Skeletal muscle satellite cell (primary cell): Measurements from ENCODE around the gene AFF3.

Experiments
- H3K27me3 ChIP-seq: 2 replicates; pipeline ENCODE4 v1.7.0; 2013; ENCODE audit warnings: low read length; ENCODE audit not compliant: control insufficient read depth, insufficient read depth
- H3K36me3 ChIP-seq: 2 replicates; pipeline ENCODE4 v1.7.0; 2013; ENCODE audit warnings: mild to moderate bottlenecking, control low read depth, low read length; ENCODE audit not compliant: insufficient read depth
- H3K4me1 ChIP-seq: 2 replicates; pipeline ENCODE4 v1.7.0; 2013; ENCODE audit warnings: low read length; ENCODE audit not compliant: control insufficient read depth, insufficient read depth
- H3K4me2 ChIP-seq: 2 replicates; pipeline ENCODE4 v1.7.0; 2013; ENCODE audit warnings: mild to moderate bottlenecking, low read length
- H3K4me3 ChIP-seq: 2 replicates; pipeline ENCODE4 v1.7.0; 2013; ENCODE audit warnings: low read length
- H3K9ac ChIP-seq: 2 replicates; pipeline ENCODE4 v1.7.0; 2013; ENCODE audit warnings: mild to moderate bottlenecking, low read depth, low read length, moderate library complexity
- H3K9me3 ChIP-seq: replicated peaks from 2 replicates; pipeline ENCODE4 v1.7.0; 2013; ENCODE audit warnings: mild to moderate bottlenecking, control low read depth, low read length

Gene AFF3

GRCh38 chr2:100064592-100065428, 77.6 kb downstream of the AFF3 start:
- no peak overlapping the region for H3K9ac ChIP-seq
- H3K27me3 ChIP-seq: no peaks in the 10 kb centered on the region
- H3K9me3 ChIP-seq: no peaks in the 10 kb centered on the region
- no peak overlapping the region for H3K4me2 ChIP-seq
- H3K4me1 ChIP-seq: no peaks in the 10 kb centered on the region
- H3K4me3 ChIP-seq: no peak overlapping the region
- H3K36me3 ChIP-seq: no peaks in the 10 kb centered on the region

GRCh38 chr2:100064165-100064564, 78.2 kb downstream of the AFF3 start:
- H3K4me2 ChIP-seq: no peak overlapping the region
- no peaks in the 10 kb centered on the region for H3K9me3 ChIP-seq
- no peak overlapping the region for H3K4me3 ChIP-seq
- H3K4me1 ChIP-seq: no peaks in the 10 kb centered on the region
- H3K36me3 ChIP-seq: no peaks in the 10 kb centered on the region
- H3K9ac ChIP-seq: no peak overlapping the region
- no peaks in the 10 kb centered on the region for H3K27me3 ChIP-seq

GRCh38 chr2:100063459-100063953, 78.9 kb downstream of the AFF3 start:
- Histone ChIP-seq H3K9ac (no peak overlapping the region), H3K36me3 (no peaks in the 10 kb centered on the region), H3K4me1 (no peaks in the 10 kb centered on the region), H3K27me3 (no peaks in the 10 kb centered on the region), H3K4me2 (no peak overlapping the region), H3K9me3 (no peaks in the 10 kb centered on the region), H3K4me3 (no peak overlapping the region)

- Histone ChIP-seq H3K4me1 (no peaks in the 10 kb centered on the region), H3K36me3 (no peaks in the 10 kb centered on the region), H3K4me3 (no peak overlapping the region), H3K9ac (no peak overlapping the region), H3K27me3 (no peaks in the 10 kb centered on the region), H3K9me3 (no peaks in the 10 kb centered on the region), H3K4me2 (no peak overlapping the region)
Observed at GRCh38 chr2:100062336-100062735, 80.1 kb downstream of the AFF3 start.

GRCh38 chr2:100060875-100061274, 81.5 kb downstream of the AFF3 start:
- H3K4me1 ChIP-seq: no peaks in the 10 kb centered on the region
- no peaks in the 10 kb centered on the region for H3K9me3 ChIP-seq

GRCh38 chr2:100059638-100060037, 82.8 kb downstream of the AFF3 start:
- no peaks in the 10 kb centered on the region for H3K9me3 ChIP-seq
- H3K36me3 ChIP-seq: no peaks in the 10 kb centered on the region
- H3K27me3 ChIP-seq: no peaks in the 10 kb centered on the region
- no peak overlapping the region for H3K4me3 ChIP-seq
- no peak overlapping the region for H3K9ac ChIP-seq
- no peaks in the 10 kb centered on the region for H3K4me1 ChIP-seq
- no peak overlapping the region for H3K4me2 ChIP-seq

More at GRCh38 chr2:100060875-100061274, 81.5 kb downstream of the AFF3 start:
- H3K4me2 ChIP-seq: no peak overlapping the region
- no peaks in the 10 kb centered on the region for H3K36me3 ChIP-seq
- no peak overlapping the region for H3K9ac ChIP-seq
- H3K4me3 ChIP-seq: no peak overlapping the region
- H3K27me3 ChIP-seq: no peaks in the 10 kb centered on the region

GRCh38 chr2:100057901-100058261, 84.5 kb downstream of the AFF3 start:
- H3K36me3 ChIP-seq: no peaks in the 10 kb centered on the region
- H3K9me3 ChIP-seq: no peaks in the 10 kb centered on the region
- no peaks in the 10 kb centered on the region for H3K27me3 ChIP-seq
- H3K4me3 ChIP-seq: no peak overlapping the region
- H3K4me1 ChIP-seq: no peaks in the 10 kb centered on the region
- no peak overlapping the region for H3K4me2 ChIP-seq
- H3K9ac ChIP-seq: no peak overlapping the region

GRCh38 chr2:100054426-100054825, 88.0 kb downstream of the AFF3 start:
- Histone ChIP-seq H3K27me3 (no peaks in the 10 kb centered on the region), H3K9me3 (no peaks in the 10 kb centered on the region), H3K4me3 (no peak overlapping the region), H3K36me3 (no peaks in the 10 kb centered on the region), H3K4me2 (no peak overlapping the region), H3K4me1 (no peaks in the 10 kb centered on the region), H3K9ac (no peak overlapping the region)

- no peaks in the 10 kb centered on the region for H3K4me1 ChIP-seq
- H3K27me3 ChIP-seq: no peaks in the 10 kb centered on the region
- no peaks in the 10 kb centered on the region for H3K9me3 ChIP-seq
- H3K36me3 ChIP-seq: no peaks in the 10 kb centered on the region
- no peak overlapping the region for H3K4me3 ChIP-seq
- H3K9ac ChIP-seq: no peak overlapping the region
- no peak overlapping the region for H3K4me2 ChIP-seq
Observed at GRCh38 chr2:100053087-100053885, 89.1 kb downstream of the AFF3 start.

- Histone ChIP-seq H3K4me3 (no peak overlapping the region), H3K9me3 (no peaks in the 10 kb centered on the region), H3K9ac (no peak overlapping the region), H3K4me1 (no peaks in the 10 kb centered on the region), H3K36me3 (no peaks in the 10 kb centered on the region), H3K27me3 (no peaks in the 10 kb centered on the region), H3K4me2 (no peak overlapping the region)
Observed at GRCh38 chr2:100052650-100053049, 89.7 kb downstream of the AFF3 start.

GRCh38 chr2:100051253-100051652, 91.1 kb downstream of the AFF3 start:
- H3K4me3 ChIP-seq: no peak overlapping the region
- H3K27me3 ChIP-seq: no peaks in the 10 kb centered on the region
- no peak overlapping the region for H3K9ac ChIP-seq
- no peaks in the 10 kb centered on the region for H3K9me3 ChIP-seq
- H3K4me2 ChIP-seq: no peak overlapping the region
- no peaks in the 10 kb centered on the region for H3K4me1 ChIP-seq
- H3K36me3 ChIP-seq: no peaks in the 10 kb centered on the region
